A549 (cell line): ENCODE results near the gene ATP5ME. TPM values are rescaled to one million over a fixed set of nuclear protein-coding genes. Genes with fewer than 3 reads are reported as not detected.

Source experiments
- CHD4 ChIP-seq: fragments of 200-600 bp; sonication (generic); IDR thresholded peaks from 2 replicates; pipeline ENCODE4 v1.6.1; 2016; ENCODE audit warnings: antibody characterized with exemption, mild to moderate bottlenecking, borderline replicate concordance
- EHMT2 ChIP-seq: fragments of 200-600 bp; sonication (generic); IDR thresholded peaks from 2 replicates; pipeline ENCODE4 v1.6.1; 2016; ENCODE audit warnings: antibody characterized with exemption, low read depth, mild to moderate bottlenecking, moderate library complexity
- KDM5A ChIP-seq: fragments of 200-600 bp; sonication (generic); IDR thresholded peaks from 2 replicates; pipeline ENCODE4 v1.6.1; 2016; ENCODE audit warnings: antibody characterized with exemption, mild to moderate bottlenecking
- polyA plus RNA-seq, 4 experiments: library from polyadenylated mRNA; depleted of rRNA in 3 of 4; stranded (reverse); fragments of >200 nt; fragmentation: RNase III in 1 of 4; extraction: RNeasy Plus Mini Kit Qiagen cat#74134 plus additional on column Dnase treatment in 1 of 4; gene quantifications; 2 replicates in 3 of 4; 3 replicates in 1 of 4; pipeline ENCODE4 v1.2.3, GENCODE V29; 2011 to 2017
- TF ChIP-seq, protein P1 (sequence below): fragments of >200 bp; sonication (Bioruptor Twin); formaldehyde crosslinking; IDR thresholded peaks from 3 replicates; pipeline ENCODE4 v1.5.1; 2016

Gene ATP5ME
- polyA plus RNA-seq, 2 of the 4 experiments (the other 2 are of a cell fraction), result 198 to 659 TPM

GRCh38 chr4:622996-623913 lies 50.8 kb downstream of the ATP5ME start (continued):
- TF ChIP-seq, protein P1, sequence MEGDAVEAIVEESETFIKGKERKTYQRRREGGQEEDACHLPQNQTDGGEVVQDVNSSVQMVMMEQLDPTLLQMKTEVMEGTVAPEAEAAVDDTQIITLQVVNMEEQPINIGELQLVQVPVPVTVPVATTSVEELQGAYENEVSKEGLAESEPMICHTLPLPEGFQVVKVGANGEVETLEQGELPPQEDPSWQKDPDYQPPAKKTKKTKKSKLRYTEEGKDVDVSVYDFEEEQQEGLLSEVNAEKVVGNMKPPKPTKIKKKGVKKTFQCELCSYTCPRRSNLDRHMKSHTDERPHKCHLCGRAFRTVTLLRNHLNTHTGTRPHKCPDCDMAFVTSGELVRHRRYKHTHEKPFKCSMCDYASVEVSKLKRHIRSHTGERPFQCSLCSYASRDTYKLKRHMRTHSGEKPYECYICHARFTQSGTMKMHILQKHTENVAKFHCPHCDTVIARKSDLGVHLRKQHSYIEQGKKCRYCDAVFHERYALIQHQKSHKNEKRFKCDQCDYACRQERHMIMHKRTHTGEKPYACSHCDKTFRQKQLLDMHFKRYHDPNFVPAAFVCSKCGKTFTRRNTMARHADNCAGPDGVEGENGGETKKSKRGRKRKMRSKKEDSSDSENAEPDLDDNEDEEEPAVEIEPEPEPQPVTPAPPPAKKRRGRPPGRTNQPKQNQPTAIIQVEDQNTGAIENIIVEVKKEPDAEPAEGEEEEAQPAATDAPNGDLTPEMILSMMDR, result no peak
- TF ChIP-seq KDM5A (no peak), EHMT2 (no peak), CHD4 (no peak)

Other genes with a start within 250 kb of the ATP5ME start
- gene ZNF721, start 175.1 kb downstream of the ATP5ME start, polyA plus RNA-seq (2011; rRNA removed), result 13.6 and 19.7 TPM in 2 replicates
- 19.0 to 19.7 TPM (median 19.5 TPM) in 3 replicates for gene ZNF721, start 175.1 kb downstream of the ATP5ME start, polyA plus RNA-seq (2017; fragmentation: RNase III; extraction: RNeasy Plus Mini Kit Qiagen cat#74134 plus additional on column Dnase treatment)
- 42.7 and 49.3 TPM in 2 replicates for gene PIGG, start 175.1 kb downstream of the ATP5ME start, polyA plus RNA-seq (2011; rRNA removed)
- gene PIGG, start 175.1 kb downstream of the ATP5ME start, polyA plus RNA-seq (2017; fragmentation: RNase III; extraction: RNeasy Plus Mini Kit Qiagen cat#74134 plus additional on column Dnase treatment), result 25.6 to 28.2 TPM (median 27.5 TPM) in 3 replicates
- gene TMEM271, start 98.0 kb downstream of the ATP5ME start, polyA plus RNA-seq (2011; rRNA removed), result not detected in 2 replicates
- gene TMEM271, start 98.0 kb downstream of the ATP5ME start, polyA plus RNA-seq (2017; fragmentation: RNase III; extraction: RNeasy Plus Mini Kit Qiagen cat#74134 plus additional on column Dnase treatment), result not detected in 3 replicates
- gene PDE6B, start 48.7 kb downstream of the ATP5ME start, polyA plus RNA-seq (2011; rRNA removed), result not detected in 2 replicates
- 0.03 TPM in 1 of 3 replicates, not detected in the others for gene PDE6B, start 48.7 kb downstream of the ATP5ME start, polyA plus RNA-seq (2017; fragmentation: RNase III; extraction: RNeasy Plus Mini Kit Qiagen cat#74134 plus additional on column Dnase treatment)
- gene MYL5, start 266 bp upstream of the ATP5ME start, polyA plus RNA-seq (2011; rRNA removed), result 7.6 and 8.0 TPM in 2 replicates
- gene MYL5, start 266 bp upstream of the ATP5ME start, polyA plus RNA-seq (2017; fragmentation: RNase III; extraction: RNeasy Plus Mini Kit Qiagen cat#74134 plus additional on column Dnase treatment), result 8.3 to 9.4 TPM (median 8.9 TPM) in 3 replicates
- 0.05 TPM in 1 of 2 replicates, not detected in the other for gene SLC49A3, start 14.9 kb upstream of the ATP5ME start, polyA plus RNA-seq (2011; rRNA removed)
- 0.09 to 0.12 TPM (median 0.11 TPM) in 3 replicates for gene SLC49A3, start 14.9 kb upstream of the ATP5ME start, polyA plus RNA-seq (2017; fragmentation: RNase III; extraction: RNeasy Plus Mini Kit Qiagen cat#74134 plus additional on column Dnase treatment)
- gene PCGF3, start 31.6 kb upstream of the ATP5ME start, polyA plus RNA-seq (2011; rRNA removed), result 21.0 and 21.7 TPM in 2 replicates
- 14.2 to 17.8 TPM (median 15.9 TPM) in 3 replicates for gene PCGF3, start 31.6 kb upstream of the ATP5ME start, polyA plus RNA-seq (2017; fragmentation: RNase III; extraction: RNeasy Plus Mini Kit Qiagen cat#74134 plus additional on column Dnase treatment)
- 0.08 and 0.19 TPM in 2 replicates for gene CPLX1, start 151.9 kb upstream of the ATP5ME start, polyA plus RNA-seq (2011; rRNA removed)
- 0.14 to 0.57 TPM (median 0.22 TPM) in 3 replicates for gene CPLX1, start 151.9 kb upstream of the ATP5ME start, polyA plus RNA-seq (2017; fragmentation: RNase III; extraction: RNeasy Plus Mini Kit Qiagen cat#74134 plus additional on column Dnase treatment)